Measurements from ENCODE around the gene CFL2.

- no peak for TF ChIP-seq POLR2AphosphoS5 (IDR thresholded peaks at IDR 0.05; ENCODE audit: low read depth, low read length)
- TF ChIP-seq SIN3A (IDR thresholded peaks at IDR 0.05; ENCODE audit: borderline replicate concordance, insufficient read depth, low read length): no peak
- no peak for TF ChIP-seq FOXP2 (optimal IDR thresholded peaks at IDR 0.05; ENCODE audit: borderline replicate concordance, extremely low read depth, extremely low read length, insufficient read depth)
These were observed 8.5 kb upstream of the CFL2 start for GRCh38 chr14:34722723-34723545.
